Effector memory CD8-positive, alpha-beta T cell (primary cell): ENCODE data around the gene FANCM.
A peak's percentile ranks its signal among the peaks of the same experiment; 100 is the strongest.

Experiments used
- ATAC-seq: fragments of 150-1000 bp; cut with Tn5 transposase; replicated peaks from 2 replicates; pipeline ENCODE4 v1.10.0; 2021; ENCODE audit warnings: mild to moderate bottlenecking, moderate library complexity
- DNase-seq, 3 experiments: peaks; one replicate each; pipeline ENCODE4 v3.0.0; 2021
- H3K27ac Mint-ChIP-seq, 2 donors: one replicate each; pipeline ENCODE4 v1.8.0; 2022; ENCODE audit warnings: mild to moderate bottlenecking in 2 of 2, mixed read lengths in 2 of 2, moderate library complexity in 2 of 2
- H3K27me3 Mint-ChIP-seq, 2 donors: one replicate each; pipeline ENCODE4 v1.8.0; 2022; ENCODE audit warnings: mixed read lengths in 2 of 2
- H3K36me3 Mint-ChIP-seq: one replicate; pipeline ENCODE4 v1.8.0; 2022; ENCODE audit warnings: mild to moderate bottlenecking, moderate library complexity, mixed read lengths; ENCODE audit not compliant: insufficient read depth
- H3K4me1 Mint-ChIP-seq, 2 donors: one replicate each; pipeline ENCODE4 v1.8.0; 2022; ENCODE audit warnings: low read depth in 2 of 2, mixed read lengths in 2 of 2
- H3K4me3 Mint-ChIP-seq, 2 donors: one replicate each; pipeline ENCODE4 v1.8.0; 2022; ENCODE audit warnings: mild to moderate bottlenecking in 2 of 2, mixed read lengths in 2 of 2, moderate library complexity in 2 of 2
- H3K9me3 Mint-ChIP-seq, 2 donors: one replicate each; pipeline ENCODE4 v1.8.0; 2022; ENCODE audit warnings: mixed read lengths in 2 of 2
- total RNA-seq, 9 experiments: gene quantifications; one replicate each; lab custom pipeline; 2026; lab: John Stamatoyannopoulos, UW

FANCM gene
- 13.6 to 39.9 (median 25.6) reads per million in 9 experiments for total RNA-seq

GRCh38 chr14:45135659-45136395, at the start of gene FANCM:
FANCM (plus strand) TSS chr14:45135930; CDS start chr14:45136032, 102 bp downstream.
- H3K9me3 Mint-ChIP-seq, result no peaks in the 10 kb centered on the region
- peaks cover 18% of the 10 kb centered on the region for H3K36me3 Mint-ChIP-seq
- DNase-seq (peak; percentile 83 to 85 (median 85)), ATAC-seq (peak; percentile 54)
- H3K4me3 Mint-ChIP-seq, result peak within 1 kb of the TSS; percentile 96 to 97
- peak within 1 kb of the TSS; percentile 97 to 98 for H3K27ac Mint-ChIP-seq
- H3K4me1 Mint-ChIP-seq, result peaks cover 20 to 32% of the 10 kb centered on the region in 2 donors
- H3K27me3 Mint-ChIP-seq, result no peaks in the 10 kb centered on the region

GRCh38 chr14:45089813-45090212, 45.9 kb upstream of the FANCM start:
- H3K9me3 Mint-ChIP-seq, result no peaks in the 10 kb centered on the region
- DNase-seq, result no peak
- no peaks in the 10 kb centered on the region for H3K27me3 Mint-ChIP-seq
- no peak overlapping the region for H3K4me3 Mint-ChIP-seq
- peak overlapping the region; percentile 50 to 60 for H3K27ac Mint-ChIP-seq
- peak; percentile 69 for ATAC-seq
- peaks cover 38 to 70% of the 10 kb centered on the region in 2 donors for H3K4me1 Mint-ChIP-seq
- H3K36me3 Mint-ChIP-seq, result peaks cover 15% of the 10 kb centered on the region

GRCh38 chr14:45091710-45092109, 44.0 kb upstream of the FANCM start:
- Mint-ChIP-seq H3K27ac (no peak overlapping the region), H3K9me3 (no peaks in the 10 kb centered on the region), H3K4me3 (no peak overlapping the region), H3K4me1 (peaks cover 27 to 54% of the 10 kb centered on the region in 2 donors), H3K36me3 (peaks cover 34% of the 10 kb centered on the region), H3K27me3 (no peaks in the 10 kb centered on the region)
- ATAC-seq (no peak), DNase-seq (no peak)

- DNase-seq, result no peak
- no peak for ATAC-seq
- H3K4me1 Mint-ChIP-seq, result peaks cover 13 to 40% of the 10 kb centered on the region in 2 donors
- H3K9me3 Mint-ChIP-seq, result no peaks in the 10 kb centered on the region
- no peak overlapping the region for H3K4me3 Mint-ChIP-seq
- H3K36me3 Mint-ChIP-seq, result peaks cover 58% of the 10 kb centered on the region
- no peak overlapping the region for H3K27ac Mint-ChIP-seq
- H3K27me3 Mint-ChIP-seq, result no peaks in the 10 kb centered on the region
Observed at GRCh38 chr14:45094275-45094674, 41.5 kb upstream of the FANCM start.

GRCh38 chr14:45095143-45095542, 40.6 kb upstream of the FANCM start:
- Mint-ChIP-seq H3K36me3 (peaks cover 63% of the 10 kb centered on the region), H3K4me1 (peaks cover 7 to 32% of the 10 kb centered on the region in 2 donors), H3K4me3 (no peak overlapping the region), H3K9me3 (no peaks in the 10 kb centered on the region), H3K27ac (no peak overlapping the region), H3K27me3 (no peaks in the 10 kb centered on the region)
- DNase-seq (no peak), ATAC-seq (no peak)

GRCh38 chr14:45096218-45096617, 39.5 kb upstream of the FANCM start:
- no peaks in the 10 kb centered on the region for H3K9me3 Mint-ChIP-seq
- DNase-seq (no peak), ATAC-seq (no peak)
- peak overlapping the region in 1 of 2 donors; percentile 68 for H3K27ac Mint-ChIP-seq
- H3K27me3 Mint-ChIP-seq, result no peaks in the 10 kb centered on the region
- peaks cover 72% of the 10 kb centered on the region for H3K36me3 Mint-ChIP-seq
- peaks cover 6 to 26% of the 10 kb centered on the region in 2 donors for H3K4me1 Mint-ChIP-seq
- H3K4me3 Mint-ChIP-seq, result no peak overlapping the region

GRCh38 chr14:45103806-45104205, 31.9 kb upstream of the FANCM start:
- H3K4me3 Mint-ChIP-seq, result no peak overlapping the region
- H3K9me3 Mint-ChIP-seq, result no peaks in the 10 kb centered on the region
- DNase-seq (no peak), ATAC-seq (no peak)
- peak overlapping the region in 1 of 2 donors; percentile 56 for H3K27ac Mint-ChIP-seq
- H3K4me1 Mint-ChIP-seq, result peaks cover 0 to 4% of the 10 kb centered on the region in 2 donors
- H3K36me3 Mint-ChIP-seq, result peaks cover 67% of the 10 kb centered on the region
- H3K27me3 Mint-ChIP-seq, result no peaks in the 10 kb centered on the region

- Mint-ChIP-seq H3K27ac (peak overlapping the region in 1 of 2 donors; percentile 6), H3K36me3 (peaks cover 62% of the 10 kb centered on the region), H3K4me1 (peaks cover 0 to 4% of the 10 kb centered on the region in 2 donors), H3K27me3 (no peaks in the 10 kb centered on the region), H3K9me3 (no peaks in the 10 kb centered on the region), H3K4me3 (no peak overlapping the region)
- no peak for DNase-seq
- no peak for ATAC-seq
Observed at GRCh38 chr14:45104561-45104960, 31.2 kb upstream of the FANCM start.

GRCh38 chr14:45112896-45113781, 22.6 kb upstream of the FANCM start:
- no peaks in the 10 kb centered on the region for H3K9me3 Mint-ChIP-seq
- peaks cover 78% of the 10 kb centered on the region for H3K36me3 Mint-ChIP-seq
- peak overlapping the region; percentile 9 to 79 for H3K27ac Mint-ChIP-seq
- ATAC-seq (no peak), DNase-seq (no peak)
- no peak overlapping the region for H3K4me3 Mint-ChIP-seq
- peaks cover 0 to 5% of the 10 kb centered on the region in 2 donors for H3K4me1 Mint-ChIP-seq
- no peaks in the 10 kb centered on the region for H3K27me3 Mint-ChIP-seq

- Mint-ChIP-seq H3K36me3 (peaks cover 83% of the 10 kb centered on the region), H3K4me3 (no peak overlapping the region), H3K27ac (peak overlapping the region in 1 of 2 donors; percentile 9), H3K27me3 (no peaks in the 10 kb centered on the region), H3K9me3 (no peaks in the 10 kb centered on the region), H3K4me1 (peaks cover 0 to 5% of the 10 kb centered on the region in 2 donors)
- no peak for ATAC-seq
- no peak for DNase-seq
Observed at GRCh38 chr14:45114327-45114726, 21.4 kb upstream of the FANCM start.

GRCh38 chr14:45118594-45118993, 17.1 kb upstream of the FANCM start:
- Mint-ChIP-seq H3K27me3 (no peaks in the 10 kb centered on the region), H3K9me3 (no peaks in the 10 kb centered on the region), H3K4me1 (peaks cover 0 to under 1% of the 10 kb centered on the region in 2 donors), H3K4me3 (no peak overlapping the region), H3K27ac (no peak overlapping the region), H3K36me3 (peaks cover 69% of the 10 kb centered on the region)
- DNase-seq (no peak), ATAC-seq (no peak)

GRCh38 chr14:45120096-45120495, 15.6 kb upstream of the FANCM start:
- Mint-ChIP-seq H3K9me3 (no peaks in the 10 kb centered on the region), H3K4me3 (no peak overlapping the region), H3K36me3 (peaks cover 61% of the 10 kb centered on the region), H3K27me3 (no peaks in the 10 kb centered on the region), H3K27ac (peak overlapping the region in 1 of 2 donors; percentile 19), H3K4me1 (no peaks in the 10 kb centered on the region)
- no peak for DNase-seq
- no peak for ATAC-seq

- Mint-ChIP-seq H3K4me3 (no peak overlapping the region), H3K27me3 (no peaks in the 10 kb centered on the region), H3K27ac (no peak overlapping the region), H3K36me3 (peaks cover 37% of the 10 kb centered on the region), H3K4me1 (peaks cover 0 to 12% of the 10 kb centered on the region in 2 donors), H3K9me3 (no peaks in the 10 kb centered on the region)
- DNase-seq (no peak), ATAC-seq (no peak)
Observed at GRCh38 chr14:45123271-45123670, 12.5 kb upstream of the FANCM start.
